Endometrial microvascular endothelial cells (primary cell): ENCODE measurements around the gene PDLIM3. TPM values are rescaled to one million over a fixed set of nuclear protein-coding genes. Genes with fewer than 3 reads are reported as not detected.
"Not testable (repeated sequence)": the region's sequence is repeated elsewhere in the genome, so short reads cannot be mapped to it uniquely, and the experiment has no call there.

Source experiments
- in situ Hi-C: cut with HindIII; loops from 2 replicates; pipeline ENCODE4 v1.10.0; 2017; ENCODE audit warnings: low sequenced_read_pairs, low pct_unique_long_range_greater_than_20kb; ENCODE audit errors: inconsistent ontology term
- total RNA-seq: library from RNA; depleted of rRNA; stranded (reverse); fragments of >200 nt; gene quantifications from one replicate; pipeline ENCODE4 v1.2.3, GENCODE V29; 2015; ENCODE audit errors: inconsistent ontology term

Gene PDLIM3
- total RNA-seq, 1 donor from 2014 or later, result 51.5 TPM

DNA sequence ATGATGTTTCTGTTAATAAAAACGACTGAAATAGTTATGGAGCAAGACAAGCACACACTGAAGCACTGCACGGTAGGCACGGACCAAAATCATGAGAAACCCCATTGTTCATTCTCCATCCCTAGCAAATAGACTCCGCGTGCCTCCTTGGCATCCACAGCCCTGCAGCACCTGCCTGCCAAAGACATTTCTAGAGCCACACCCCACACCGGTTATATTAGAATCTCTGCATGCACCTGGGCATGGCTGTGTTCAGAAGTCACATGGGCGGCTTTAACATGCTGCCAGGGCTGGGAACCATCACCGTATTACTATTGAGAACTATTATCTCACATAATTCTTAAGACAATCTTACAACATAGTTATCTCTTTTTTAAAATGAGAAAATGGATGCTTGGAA, 5.9 kb downstream of the PDLIM3 start:
- in situ Hi-C loops, result no loop called here

GRCh38 chr4:185524888-185525863, 10.1 kb downstream of the PDLIM3 start:
- in situ Hi-C loops, result no loop called here

DNA sequence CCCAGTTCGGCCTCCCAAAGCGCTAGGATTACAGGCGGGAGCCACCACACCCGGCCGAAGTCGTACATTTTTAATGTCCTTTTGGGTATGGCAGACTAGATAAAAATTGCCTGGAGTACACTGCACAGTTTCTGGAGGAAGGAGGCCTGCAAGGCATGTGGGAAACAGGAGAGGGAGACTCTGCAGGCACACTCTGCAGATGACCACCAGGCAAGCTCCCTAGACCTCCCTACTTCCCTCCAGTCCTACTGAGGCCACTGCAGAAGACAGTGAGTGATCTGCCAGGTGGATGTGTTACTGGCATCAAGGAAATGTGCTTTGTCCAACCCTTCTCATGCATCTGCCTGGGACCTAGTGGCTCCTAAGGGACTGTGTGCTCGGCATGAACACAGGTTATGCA, 11.4 kb downstream of the PDLIM3 start:
- in situ Hi-C loops, result no loop called here

GRCh38 chr4:185522451-185522850, 12.9 kb downstream of the PDLIM3 start:
- in situ Hi-C loops, result no loop called here

DNA sequence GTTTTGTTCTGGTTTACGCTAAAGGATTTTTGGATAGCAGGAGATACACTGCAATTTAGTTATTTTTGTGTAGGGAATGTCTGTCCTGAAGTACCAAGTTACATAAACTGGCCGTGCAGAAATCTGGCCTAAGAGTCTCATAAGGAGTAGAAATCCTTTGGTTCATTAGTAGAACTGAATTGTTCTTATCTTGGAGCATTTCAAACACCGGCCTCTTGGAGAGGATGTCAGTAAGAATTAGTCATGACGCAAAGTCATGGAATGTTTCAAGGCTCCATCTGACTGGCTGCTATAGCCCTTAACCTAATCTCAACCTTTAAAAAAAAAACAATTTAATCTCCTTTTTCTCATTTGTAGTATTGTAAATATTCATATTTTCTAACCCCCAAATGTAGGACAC, 15.2 kb downstream of the PDLIM3 start:
- in situ Hi-C loops, result no loop called here

DNA sequence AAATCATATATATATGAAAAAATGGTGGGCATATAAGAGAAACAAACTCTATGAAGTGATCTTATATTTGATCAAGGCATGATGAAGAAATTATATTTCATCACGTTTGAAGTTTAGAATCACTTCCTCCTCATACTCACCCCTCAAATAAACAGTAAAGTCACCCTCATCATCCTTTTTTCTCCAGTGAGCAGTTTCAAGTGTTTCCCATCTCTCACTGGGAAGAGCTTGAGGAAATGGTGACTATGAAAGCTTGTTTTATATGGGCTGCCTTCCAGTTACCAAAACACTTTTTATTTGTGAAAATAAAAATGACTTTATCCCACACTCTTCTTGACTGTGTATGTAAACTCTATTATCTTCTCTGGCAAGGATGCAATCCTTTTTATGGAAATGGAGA, 16.8 kb downstream of the PDLIM3 start:
- in situ Hi-C loops, result no loop called here

- in situ Hi-C loops, result no loop called here
Measured at GRCh38 chr4:185518069-185518468, 17.2 kb downstream of the PDLIM3 start.

DNA sequence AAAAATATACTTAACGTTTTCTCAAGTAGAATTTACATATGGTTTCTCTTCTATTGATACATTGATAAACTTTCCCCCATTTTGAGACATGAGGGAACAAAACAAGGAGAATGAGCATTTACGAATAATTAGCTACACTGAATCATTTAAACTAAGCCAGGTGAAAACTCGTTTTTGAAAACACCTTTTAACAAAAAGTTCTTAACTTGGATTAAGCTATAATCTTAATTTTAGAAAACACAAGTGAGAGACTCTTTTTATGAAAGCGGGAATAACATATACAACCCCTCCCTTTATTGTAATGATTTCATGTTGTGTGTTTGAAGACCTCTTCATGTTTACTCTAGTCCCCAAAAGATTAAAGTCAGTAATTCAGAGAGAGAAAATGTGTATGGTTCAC, 20.1 kb downstream of the PDLIM3 start:
- in situ Hi-C loops, result no loop called here

- in situ Hi-C loops, result no loop called here
Measured at GRCh38 chr4:185514182-185514697, 21.1 kb downstream of the PDLIM3 start.

DNA sequence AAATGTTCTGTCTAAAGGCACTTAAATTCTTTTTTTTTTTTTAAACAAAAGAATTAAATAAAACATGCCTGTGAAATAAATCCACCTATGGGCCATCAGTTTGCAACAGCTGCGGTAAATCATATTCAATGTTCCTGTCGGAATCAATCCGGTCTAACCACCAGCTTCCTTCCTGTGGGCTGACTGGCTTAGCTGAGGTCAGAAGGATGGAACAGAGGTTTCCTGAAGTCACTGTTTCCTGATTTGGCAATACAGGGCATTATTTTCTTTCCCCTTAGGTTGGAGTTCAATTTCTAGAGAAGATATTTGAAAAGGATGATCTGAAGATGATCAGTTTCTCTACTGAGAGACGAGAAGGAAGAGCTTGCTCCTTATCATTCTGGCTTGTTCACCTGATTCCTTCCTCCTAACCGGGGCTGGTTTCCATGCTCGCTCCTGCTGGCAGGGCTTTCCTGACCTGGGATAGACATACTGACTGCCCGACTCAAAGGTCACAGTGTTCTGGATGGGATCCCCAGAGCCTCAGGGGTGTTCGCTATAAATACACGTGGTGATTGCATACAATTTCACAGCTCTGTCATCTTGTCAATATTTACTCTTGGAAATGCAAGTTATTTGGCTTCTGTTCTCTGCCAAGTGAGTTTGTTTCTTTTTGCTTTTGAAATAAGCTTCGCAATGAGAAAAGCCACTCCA, 21.7 kb downstream of the PDLIM3 start:
- in situ Hi-C loops, result no loop called here

DNA sequence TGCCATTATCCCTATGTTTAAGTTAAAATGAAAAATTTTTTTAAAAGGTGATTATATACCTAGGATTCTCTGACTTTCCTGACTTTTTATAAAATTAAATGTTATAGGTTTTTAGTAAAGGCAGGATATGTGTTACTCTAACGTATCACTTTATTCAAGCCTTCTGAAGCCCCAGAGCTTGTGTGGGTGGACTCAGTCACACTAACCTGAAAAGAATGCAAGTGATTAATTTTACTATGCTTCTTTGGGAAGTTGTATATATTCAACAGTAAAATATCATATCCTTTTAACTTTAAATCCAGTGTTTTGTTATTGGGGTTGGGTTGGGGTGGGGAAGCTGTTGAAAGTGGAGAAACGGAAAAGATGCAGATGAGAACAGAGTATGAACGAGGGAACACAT, 22.8 kb downstream of the PDLIM3 start:
- in situ Hi-C loops, result no loop called here

DNA sequence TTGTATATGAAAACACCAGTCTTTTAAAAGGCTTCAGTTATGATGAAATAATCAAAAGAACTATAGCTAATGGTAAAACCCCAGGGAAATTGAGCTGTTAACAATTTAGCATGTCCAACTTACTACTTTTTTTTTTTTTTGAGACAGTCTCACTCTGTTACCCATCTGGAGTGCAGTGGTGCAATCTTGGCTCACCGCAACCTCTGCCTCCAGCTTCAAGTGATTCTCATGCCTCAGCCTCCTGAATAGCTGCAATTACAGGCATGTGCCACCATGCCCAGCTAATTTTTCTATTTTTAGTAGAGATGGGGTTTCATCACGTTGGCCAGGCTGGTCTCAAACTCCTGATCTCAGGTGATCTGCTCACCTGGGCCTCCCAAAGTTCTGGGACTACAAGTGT, 24.1 kb downstream of the PDLIM3 start:
- in situ Hi-C loops, result not testable (repeated sequence)

DNA sequence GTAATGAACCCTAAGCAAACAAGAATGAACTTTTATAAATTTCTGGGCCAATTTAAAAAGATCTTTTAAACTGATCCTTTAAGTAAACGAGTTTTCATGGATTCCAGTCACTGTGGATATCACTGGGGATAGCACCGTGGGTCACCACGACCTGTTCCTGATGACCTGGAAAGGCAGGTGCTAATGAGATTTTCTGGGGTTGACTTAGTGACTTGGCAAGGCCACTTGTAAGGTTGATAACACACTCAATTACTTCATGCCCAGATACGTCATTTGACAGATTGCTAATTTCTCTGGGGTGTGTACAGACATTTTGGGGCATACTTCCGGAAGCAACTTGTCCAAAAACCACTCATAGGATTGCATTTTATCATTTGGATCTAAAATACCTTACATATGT, 24.5 kb downstream of the PDLIM3 start:
- in situ Hi-C loops, result no loop called here

DNA sequence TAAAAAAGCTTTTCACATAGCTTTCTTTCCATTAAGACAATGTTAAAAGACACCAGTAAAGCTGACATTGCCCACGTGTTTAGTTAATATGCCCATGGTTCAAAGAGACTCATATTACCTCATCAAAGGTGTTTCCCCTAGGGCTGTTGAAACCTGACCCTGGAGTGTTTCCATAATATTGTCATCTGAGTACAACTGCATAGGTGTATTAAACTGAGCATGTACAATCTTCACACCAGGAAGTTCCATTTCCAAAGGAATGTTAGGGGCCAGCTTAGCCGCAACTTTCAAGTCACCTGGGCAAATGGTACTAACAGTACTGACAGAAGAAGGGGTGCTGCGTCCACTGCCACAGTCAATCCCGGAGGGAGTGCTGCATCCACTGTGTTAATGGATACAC, 27.1 kb downstream of the PDLIM3 start:
- in situ Hi-C loops, result no loop called here

GRCh38 chr4:185506422-185506821, 28.9 kb downstream of the PDLIM3 start:
- in situ Hi-C loops, result no loop called here

DNA sequence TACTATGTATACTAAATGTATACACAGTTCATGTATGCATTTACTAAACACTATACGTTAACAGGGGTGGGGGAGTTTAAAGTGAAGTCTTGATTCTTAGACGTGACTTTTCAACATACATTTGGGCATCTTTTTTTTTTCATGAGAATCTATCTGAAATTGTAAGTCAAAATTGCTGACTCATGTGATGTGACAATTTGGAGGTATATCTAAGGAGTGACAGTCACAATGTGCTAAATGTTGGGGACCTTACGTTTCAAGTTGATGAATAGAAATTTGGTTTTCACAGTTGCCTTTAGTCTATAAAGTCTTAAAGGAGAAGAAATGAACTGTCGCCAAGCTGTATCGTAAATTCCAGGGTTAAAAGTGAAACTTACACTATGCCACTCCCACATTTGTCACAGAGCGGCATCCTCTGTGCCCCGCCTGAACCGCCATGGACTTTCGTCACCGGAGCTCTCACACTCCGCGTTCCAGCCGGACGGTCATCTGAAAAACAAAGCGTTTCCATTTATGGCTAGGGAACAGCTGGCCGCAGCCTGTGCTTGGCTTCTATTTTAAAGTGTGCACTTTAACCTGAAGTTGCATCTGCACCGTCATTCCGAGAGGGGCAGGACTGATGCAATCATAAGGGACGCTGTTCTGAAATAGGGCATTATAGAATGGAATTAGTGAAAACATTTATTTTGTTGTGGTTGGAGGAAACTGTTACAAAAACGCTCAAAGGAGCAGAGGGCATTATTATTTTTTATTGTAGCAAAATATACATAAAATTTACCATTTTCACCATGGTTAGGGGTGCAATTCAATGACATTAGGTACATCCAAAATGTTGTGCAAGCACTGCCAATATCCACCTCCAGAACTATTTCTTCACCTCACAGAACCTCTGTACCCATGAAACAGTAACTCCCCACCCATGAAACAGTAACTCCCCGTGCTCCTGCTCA, 30.9 kb downstream of the PDLIM3 start:
- in situ Hi-C loops, result no loop called here

GRCh38 chr4:185502386-185502785, 32.9 kb downstream of the PDLIM3 start:
- in situ Hi-C loops, result no loop called here

DNA sequence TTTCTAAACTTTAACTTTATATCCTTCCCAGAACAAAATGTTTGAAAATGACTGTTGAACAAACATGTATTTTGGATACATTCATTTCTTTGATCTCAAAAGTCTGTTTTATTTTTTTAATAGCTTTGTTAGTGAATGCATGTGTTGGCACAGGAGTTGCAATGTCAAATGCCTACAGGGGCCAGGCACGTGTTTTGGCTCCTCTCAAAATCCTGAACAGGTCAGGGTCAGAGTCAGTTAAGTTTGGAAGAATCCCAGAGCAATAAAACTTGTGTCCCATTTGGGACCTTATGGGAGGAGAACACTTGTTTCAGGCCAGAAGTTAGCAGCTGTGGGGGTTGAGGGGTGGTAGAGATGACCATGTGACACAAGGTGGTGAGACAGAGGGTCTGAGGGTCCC, 34.7 kb downstream of the PDLIM3 start:
- in situ Hi-C loops, result no loop called here

DNA sequence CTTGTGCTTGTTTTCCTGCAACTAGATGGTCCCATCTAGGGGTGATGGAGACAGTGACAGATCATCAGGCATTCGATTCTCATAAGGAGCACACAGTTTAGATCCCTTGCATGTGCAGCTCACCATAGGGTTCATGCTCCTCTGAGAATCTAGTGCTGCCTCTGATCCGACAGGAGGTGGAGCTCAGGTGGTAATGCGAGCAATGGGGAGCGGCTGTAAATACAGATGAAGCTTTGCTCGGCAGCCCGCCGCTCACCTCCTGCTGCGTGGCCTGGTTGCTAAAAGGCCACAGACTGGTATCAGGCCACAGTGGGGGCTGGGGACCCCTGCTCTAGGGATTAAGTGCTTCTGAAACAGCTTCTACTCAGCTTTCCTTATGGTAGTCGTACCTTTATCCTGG, 35.3 kb downstream of the PDLIM3 start:
- in situ Hi-C loops, result no loop called here
